T-helper 2 cell treated with Interferon-gamma antibody and Interleukin-4, amounts not matched to agents 5 μg/mL and 100 μg/mL, for 36 hours (primary cell): ENCODE measurements around the gene MAP4K4.

Source experiments
- DNase-seq: peaks from one replicate; pipeline ENCODE4 v3.0.0; 2021; ENCODE audit warnings: low spot score
- H3K27ac Mint-ChIP-seq: one replicate; pipeline ENCODE4 v1.8.0; 2021; ENCODE audit warnings: mild to moderate bottlenecking, mixed read lengths
- H3K27me3 Mint-ChIP-seq: one replicate; pipeline ENCODE4 v1.8.0; 2021; ENCODE audit warnings: low read depth, mixed read lengths
- H3K36me3 Mint-ChIP-seq: one replicate; pipeline ENCODE4 v1.8.0; 2021; ENCODE audit warnings: low read depth, mixed read lengths
- H3K4me1 Mint-ChIP-seq: one replicate; pipeline ENCODE4 v1.8.0; 2021; ENCODE audit warnings: low read depth, mixed read lengths
- H3K4me3 Mint-ChIP-seq: one replicate; pipeline ENCODE4 v1.8.0; 2022; ENCODE audit warnings: mild to moderate bottlenecking, moderate library complexity, mixed read lengths
- H3K9me3 Mint-ChIP-seq: one replicate; pipeline ENCODE4 v1.8.0; 2021; ENCODE audit warnings: mixed read lengths

MAP4K4 gene

DNA sequence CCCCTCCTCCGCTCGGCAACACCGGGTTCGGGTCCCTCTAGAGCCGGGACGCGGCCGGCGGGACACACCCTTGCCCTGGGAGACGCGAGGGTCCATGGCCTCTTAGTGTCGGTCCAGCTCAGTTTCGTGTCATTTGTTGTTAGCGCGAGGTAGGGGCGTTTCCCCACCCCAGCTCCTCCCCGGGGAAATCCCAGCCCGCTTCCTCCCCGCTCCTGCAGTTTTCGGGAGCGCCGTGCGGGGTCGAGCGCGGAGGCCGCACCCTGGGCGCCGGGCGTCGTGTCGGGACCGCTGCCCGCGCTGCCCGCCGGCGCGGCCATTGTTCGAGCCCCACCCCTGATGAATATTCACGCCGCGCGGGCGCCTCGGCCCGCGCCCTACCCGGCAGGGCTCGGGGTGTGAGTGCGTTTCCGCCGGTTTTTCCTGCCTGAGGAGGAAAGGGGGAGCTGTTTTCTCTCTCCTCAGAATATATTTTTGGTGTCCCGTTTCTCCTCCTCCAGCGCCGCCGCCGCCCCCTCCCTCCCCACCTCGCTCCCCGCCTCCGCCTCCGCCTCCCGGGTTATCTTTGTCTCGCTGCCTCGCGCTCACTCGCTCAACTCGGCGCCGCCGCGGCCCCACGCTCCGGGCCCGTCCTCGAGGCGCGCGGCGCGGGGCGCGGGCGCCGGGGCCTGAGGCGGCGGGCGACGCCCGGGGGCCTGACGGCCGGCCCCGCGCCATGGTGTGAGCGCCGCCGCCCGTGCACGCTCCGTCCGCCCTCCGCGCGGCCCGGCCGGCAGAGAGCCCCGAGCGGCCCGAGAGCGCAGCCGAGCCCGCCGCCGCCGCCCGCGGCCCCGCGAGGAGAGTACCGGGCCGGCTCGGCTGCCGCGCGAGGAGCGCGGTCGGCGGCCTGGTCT lies at the start of gene MAP4K4:
Gene MAP4K4, plus strand, starts transcription at position 584 of the 890 bp plus-strand sequence. CDS start 374 bp downstream, outside the sequence.
- Mint-ChIP-seq H3K27ac (peak within 1 kb of the TSS; percentile 86), H3K27me3 (no peaks in the 10 kb centered on the region), H3K4me1 (peaks cover 15% of the 10 kb centered on the region), H3K9me3 (peaks cover 4% of the 10 kb centered on the region), H3K4me3 (peak within 1 kb of the TSS; percentile 89), H3K36me3 (peaks cover 13% of the 10 kb centered on the region)
- peak; percentile 69 for DNase-seq

DNA sequence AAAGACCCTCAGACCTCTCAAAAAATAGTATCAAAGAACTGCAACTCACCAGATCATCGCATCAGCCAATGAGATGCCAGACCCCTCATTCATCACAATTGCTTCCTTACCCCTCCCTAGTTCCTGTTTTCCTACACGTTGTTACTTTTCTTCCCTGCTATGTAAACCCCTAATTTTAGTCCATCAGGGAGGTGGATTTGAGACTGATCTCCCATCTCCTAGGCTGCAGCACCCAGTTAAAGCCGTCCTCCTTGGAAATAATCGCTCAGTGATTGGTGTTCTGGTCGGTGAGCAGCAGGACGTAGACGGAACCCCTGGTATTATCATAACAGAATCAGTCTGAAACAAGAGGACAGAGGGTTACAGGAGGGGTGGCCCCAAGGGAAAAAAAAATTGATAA lies 44.0 kb upstream of the MAP4K4 start:
- Mint-ChIP-seq H3K27ac (no peak overlapping the region), H3K4me3 (no peak overlapping the region), H3K9me3 (peaks cover 4% of the 10 kb centered on the region), H3K36me3 (peaks cover 4% of the 10 kb centered on the region), H3K27me3 (no peaks in the 10 kb centered on the region), H3K4me1 (peaks cover 10% of the 10 kb centered on the region)
- no peak for DNase-seq

DNA sequence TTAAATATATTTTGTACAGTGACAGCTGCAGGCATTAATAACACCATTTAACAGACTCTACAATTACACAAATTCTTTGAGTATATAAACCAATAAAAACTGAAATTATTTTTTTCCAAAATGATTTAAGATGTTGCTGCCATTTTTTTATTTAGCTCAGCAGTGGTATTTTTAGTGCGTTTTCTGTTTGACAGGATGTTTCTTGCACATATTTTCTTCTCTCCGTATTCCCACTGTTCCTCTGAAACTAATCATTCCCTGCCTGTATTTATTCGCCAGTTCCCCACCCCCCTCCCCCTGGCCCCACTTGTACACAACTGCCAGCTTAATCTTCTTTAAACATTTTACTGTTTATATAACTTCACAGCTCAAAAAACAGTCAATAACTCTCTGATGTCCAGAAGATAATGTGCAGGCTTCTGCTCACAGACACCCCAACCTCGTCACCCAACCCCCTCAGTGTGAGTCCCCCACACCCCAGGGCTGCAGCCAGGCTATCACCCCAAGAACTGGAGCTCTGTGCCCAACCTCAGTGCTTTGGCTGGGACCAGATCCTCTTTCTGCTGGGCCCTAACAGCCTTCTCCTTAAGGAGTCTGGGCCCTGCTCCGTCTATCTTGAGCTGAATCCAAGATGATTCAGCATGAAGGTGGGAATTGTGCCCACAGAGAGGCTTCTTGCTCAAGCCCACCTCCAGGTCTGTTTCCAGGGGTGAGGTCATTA lies 41.6 kb upstream of the MAP4K4 start:
- no peak overlapping the region for H3K27ac Mint-ChIP-seq
- H3K36me3 Mint-ChIP-seq, result peaks cover 4% of the 10 kb centered on the region
- no peaks in the 10 kb centered on the region for H3K27me3 Mint-ChIP-seq
- peaks cover 10% of the 10 kb centered on the region for H3K4me1 Mint-ChIP-seq
- no peak overlapping the region for H3K4me3 Mint-ChIP-seq
- DNase-seq, result no peak
- H3K9me3 Mint-ChIP-seq, result peaks cover 4% of the 10 kb centered on the region

DNA sequence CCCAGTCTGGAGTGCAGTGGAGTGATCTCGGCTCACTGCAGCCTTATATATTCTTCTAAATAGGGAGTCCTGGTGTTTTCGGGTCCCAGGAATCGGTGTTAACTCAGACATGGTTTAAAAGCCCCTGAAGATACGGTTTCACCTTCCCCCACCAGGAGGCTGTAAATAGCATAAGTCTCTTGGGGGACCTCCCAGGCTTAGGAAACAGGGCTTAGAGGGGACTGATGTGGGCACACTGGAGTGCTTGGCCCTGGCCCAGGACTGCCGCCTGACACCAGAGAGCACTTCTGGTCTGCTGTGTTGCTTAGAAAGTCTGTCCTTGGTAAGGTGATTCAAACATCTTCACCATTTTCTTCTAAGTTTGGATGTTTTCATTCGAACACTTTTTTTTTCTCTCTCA lies 39.7 kb upstream of the MAP4K4 start:
- H3K36me3 Mint-ChIP-seq, result no peaks in the 10 kb centered on the region
- DNase-seq, result no peak
- peaks cover under 1% of the 10 kb centered on the region for H3K4me1 Mint-ChIP-seq
- no peak overlapping the region for H3K27ac Mint-ChIP-seq
- H3K4me3 Mint-ChIP-seq, result no peak overlapping the region
- no peaks in the 10 kb centered on the region for H3K27me3 Mint-ChIP-seq
- peaks cover 4% of the 10 kb centered on the region for H3K9me3 Mint-ChIP-seq

DNA sequence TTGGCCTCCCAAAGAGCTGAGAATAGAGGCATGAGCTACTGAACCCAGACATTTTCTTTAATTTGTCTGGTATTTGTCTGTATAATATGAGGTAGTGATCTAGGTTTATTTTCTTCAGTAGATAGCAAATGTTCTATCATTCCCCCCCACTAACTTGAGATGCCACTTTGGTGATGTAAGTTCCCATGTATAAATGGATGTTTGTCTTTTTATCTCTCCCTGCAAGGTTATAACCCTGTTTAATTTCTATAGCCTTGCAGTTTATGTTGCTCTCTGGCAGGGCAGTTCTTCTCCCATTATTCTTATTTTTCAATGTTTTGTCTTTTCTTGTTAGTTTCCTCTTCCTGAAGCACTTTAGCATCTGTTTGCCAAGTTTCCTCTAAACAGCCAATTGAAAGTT lies 39.1 kb upstream of the MAP4K4 start:
- no peak for DNase-seq
- H3K4me1 Mint-ChIP-seq, result no peaks in the 10 kb centered on the region

DNA sequence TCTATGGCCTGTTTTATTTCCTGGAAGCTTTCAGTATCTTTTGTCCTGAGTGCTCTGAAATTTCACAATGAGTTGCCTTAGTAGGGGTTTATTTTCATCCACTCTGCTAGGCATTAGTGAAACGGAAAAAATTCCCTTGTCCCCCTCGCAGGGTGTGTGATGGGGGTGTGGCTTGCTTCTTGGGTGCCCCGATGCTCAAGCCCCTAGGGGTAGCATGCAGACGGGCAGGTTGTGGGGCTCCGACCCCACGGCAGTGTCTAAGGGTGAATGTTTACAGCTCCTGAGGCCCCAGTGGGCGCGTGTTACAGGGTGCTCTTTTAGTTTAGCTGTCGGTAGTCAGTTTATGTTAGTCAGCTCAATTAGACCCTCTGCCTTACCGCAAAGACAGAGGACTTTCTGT lies 32.2 kb upstream of the MAP4K4 start:
- Mint-ChIP-seq H3K4me1 (no peaks in the 10 kb centered on the region), H3K27ac (no peak overlapping the region), H3K36me3 (no peaks in the 10 kb centered on the region), H3K4me3 (no peak overlapping the region), H3K9me3 (peaks cover 1% of the 10 kb centered on the region), H3K27me3 (no peaks in the 10 kb centered on the region)
- DNase-seq, result no peak

More for the DNA sequence above, 39.1 kb upstream of the MAP4K4 start:
- no peak overlapping the region for H3K4me3 Mint-ChIP-seq
- H3K27me3 Mint-ChIP-seq, result no peaks in the 10 kb centered on the region
- no peak overlapping the region for H3K27ac Mint-ChIP-seq
- no peaks in the 10 kb centered on the region for H3K36me3 Mint-ChIP-seq
- peaks cover 3% of the 10 kb centered on the region for H3K9me3 Mint-ChIP-seq

DNA sequence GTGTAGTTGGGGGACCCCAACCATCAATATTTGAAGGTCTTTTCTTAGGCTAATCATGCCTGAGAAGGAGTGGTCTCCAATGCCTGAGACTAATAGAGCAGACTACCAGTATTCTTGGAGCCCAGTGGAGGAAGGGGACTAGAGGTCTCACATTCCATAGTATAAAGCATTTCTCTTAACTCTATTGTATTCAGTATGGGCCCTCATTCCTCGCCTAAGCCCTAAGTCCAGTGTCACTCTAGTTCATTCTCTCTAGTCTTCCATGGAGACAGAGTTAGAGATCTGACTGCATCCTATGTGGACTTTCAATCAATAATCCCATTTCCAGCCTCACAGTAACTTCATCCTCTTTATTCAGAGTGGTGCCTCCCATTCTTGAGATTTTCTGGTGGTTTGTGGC lies 29.7 kb upstream of the MAP4K4 start:
- H3K36me3 Mint-ChIP-seq, result peaks cover 9% of the 10 kb centered on the region
- H3K9me3 Mint-ChIP-seq, result peaks cover 15% of the 10 kb centered on the region
- peaks cover 3% of the 10 kb centered on the region for H3K4me1 Mint-ChIP-seq
- H3K27me3 Mint-ChIP-seq, result no peaks in the 10 kb centered on the region
- DNase-seq, result no peak
- H3K4me3 Mint-ChIP-seq, result no peak overlapping the region
- H3K27ac Mint-ChIP-seq, result no peak overlapping the region

DNA sequence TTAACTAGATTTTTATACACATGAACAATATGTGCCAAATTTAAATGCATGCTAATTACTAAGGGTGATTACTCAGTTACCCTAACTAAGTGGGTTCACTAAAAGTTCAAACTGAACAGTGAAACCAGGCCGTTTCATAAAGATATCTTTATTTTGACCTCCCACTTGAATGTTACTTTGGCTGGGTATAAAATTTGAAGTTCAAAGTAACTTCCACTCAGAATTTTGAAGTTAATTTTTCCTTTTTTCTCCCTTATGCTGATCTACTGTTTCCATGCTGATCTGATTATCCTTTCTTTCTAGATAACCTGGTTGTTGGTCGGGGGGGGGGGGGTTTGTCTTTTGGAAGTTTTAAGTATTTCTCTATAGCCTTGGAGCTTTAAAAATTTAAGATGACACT lies 25.5 kb upstream of the MAP4K4 start:
- no peak overlapping the region for H3K27ac Mint-ChIP-seq
- peaks cover 6% of the 10 kb centered on the region for H3K4me1 Mint-ChIP-seq
- peaks cover 25% of the 10 kb centered on the region for H3K9me3 Mint-ChIP-seq
- no peak for DNase-seq
- H3K36me3 Mint-ChIP-seq, result peaks cover 12% of the 10 kb centered on the region
- H3K4me3 Mint-ChIP-seq, result no peak overlapping the region
- H3K27me3 Mint-ChIP-seq, result no peaks in the 10 kb centered on the region

DNA sequence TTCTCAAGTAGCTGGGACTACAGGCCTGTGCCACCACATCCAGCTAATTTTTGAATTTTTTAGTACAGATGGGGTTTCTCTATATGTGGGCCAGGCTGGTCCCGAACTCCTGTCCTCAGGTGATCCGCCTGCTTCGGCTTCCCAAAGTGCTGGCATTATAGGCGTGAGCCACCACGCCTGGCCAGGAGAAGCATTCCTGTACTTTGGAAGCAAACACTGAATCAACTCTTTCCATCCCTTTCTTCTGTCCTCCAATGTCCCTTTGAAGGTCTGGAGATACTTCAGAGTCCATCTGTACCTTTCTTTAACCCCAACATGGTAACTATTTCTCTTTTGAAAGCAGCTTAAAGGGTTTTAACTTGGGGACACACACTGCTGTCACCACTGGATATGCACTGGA lies 23.6 kb upstream of the MAP4K4 start:
- H3K27ac Mint-ChIP-seq, result no peak overlapping the region
- peaks cover 12% of the 10 kb centered on the region for H3K36me3 Mint-ChIP-seq
- peaks cover 6% of the 10 kb centered on the region for H3K4me1 Mint-ChIP-seq
- no peak overlapping the region for H3K4me3 Mint-ChIP-seq
- H3K27me3 Mint-ChIP-seq, result no peaks in the 10 kb centered on the region
- peaks cover 28% of the 10 kb centered on the region for H3K9me3 Mint-ChIP-seq
- DNase-seq, result no peak

DNA sequence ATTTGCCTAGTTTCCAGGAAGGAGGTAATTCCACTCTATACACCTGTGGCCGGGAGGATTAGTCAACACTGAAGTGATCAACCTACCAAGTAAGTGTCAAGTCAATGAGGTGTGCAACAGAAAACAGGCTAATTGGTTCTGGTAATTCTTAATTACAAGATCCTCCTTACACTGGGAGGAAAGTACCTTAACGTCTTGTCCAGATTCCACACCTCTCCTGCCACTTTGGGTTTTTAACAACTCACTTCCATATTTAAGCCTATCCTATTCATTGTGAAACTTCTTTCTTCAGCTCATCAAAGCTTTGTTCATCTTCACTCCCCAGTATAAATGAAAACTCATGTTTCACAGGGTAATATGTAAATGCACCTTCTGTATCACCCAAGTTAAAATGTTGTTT lies 22.0 kb upstream of the MAP4K4 start:
- Mint-ChIP-seq H3K36me3 (peaks cover 10% of the 10 kb centered on the region), H3K9me3 (peaks cover 25% of the 10 kb centered on the region), H3K27ac (no peak overlapping the region), H3K4me1 (peaks cover 6% of the 10 kb centered on the region), H3K27me3 (no peaks in the 10 kb centered on the region), H3K4me3 (no peak overlapping the region)
- no peak for DNase-seq

DNA sequence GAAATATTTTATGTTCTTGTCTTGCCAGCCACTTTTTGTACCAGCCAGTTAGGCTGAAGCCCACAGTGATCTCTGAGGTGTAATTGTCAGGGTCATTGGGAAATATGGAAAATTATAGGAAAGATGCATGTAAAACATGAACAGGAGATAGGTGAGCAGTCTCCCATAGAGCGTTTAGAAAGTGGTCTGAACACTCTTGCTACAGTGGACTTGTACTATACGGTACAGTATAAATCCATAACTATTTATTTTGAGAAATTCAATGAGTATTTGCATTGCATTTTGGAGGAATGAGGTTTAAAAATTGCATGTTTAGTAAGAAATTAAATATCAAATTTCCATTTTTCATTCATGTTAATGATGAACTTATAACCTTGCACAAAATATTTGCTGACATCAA lies 20.8 kb upstream of the MAP4K4 start:
- peaks cover 22% of the 10 kb centered on the region for H3K9me3 Mint-ChIP-seq
- no peak overlapping the region for H3K27ac Mint-ChIP-seq

DNA sequence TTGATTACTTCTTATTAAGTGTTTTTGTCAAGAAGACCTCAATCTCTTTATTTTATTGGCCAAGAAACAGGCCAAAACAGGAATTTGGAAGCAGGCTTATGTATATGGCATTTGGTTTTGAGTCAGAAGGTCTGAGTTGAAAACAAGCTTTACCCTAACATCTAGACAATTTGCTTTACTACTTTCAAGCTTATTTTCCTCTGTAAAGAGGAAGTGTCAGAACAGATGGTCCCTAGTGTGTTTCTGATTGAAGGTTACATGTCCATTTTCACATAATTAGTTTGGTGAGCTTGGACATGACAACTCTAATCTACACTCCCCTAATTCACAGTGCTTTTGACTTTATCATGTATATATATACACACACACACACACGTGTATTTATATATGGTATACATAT lies 19.8 kb upstream of the MAP4K4 start:
- Mint-ChIP-seq H3K4me1 (peaks cover 3% of the 10 kb centered on the region), H3K27ac (no peak overlapping the region), H3K9me3 (peaks cover 13% of the 10 kb centered on the region), H3K36me3 (peaks cover 3% of the 10 kb centered on the region), H3K4me3 (no peak overlapping the region), H3K27me3 (no peaks in the 10 kb centered on the region)
- no peak for DNase-seq

More for the DNA sequence above, 20.8 kb upstream of the MAP4K4 start:
- H3K4me1 Mint-ChIP-seq, result peaks cover 4% of the 10 kb centered on the region
- DNase-seq, result no peak
- H3K4me3 Mint-ChIP-seq, result no peak overlapping the region
- peaks cover 7% of the 10 kb centered on the region for H3K36me3 Mint-ChIP-seq
- no peaks in the 10 kb centered on the region for H3K27me3 Mint-ChIP-seq

DNA sequence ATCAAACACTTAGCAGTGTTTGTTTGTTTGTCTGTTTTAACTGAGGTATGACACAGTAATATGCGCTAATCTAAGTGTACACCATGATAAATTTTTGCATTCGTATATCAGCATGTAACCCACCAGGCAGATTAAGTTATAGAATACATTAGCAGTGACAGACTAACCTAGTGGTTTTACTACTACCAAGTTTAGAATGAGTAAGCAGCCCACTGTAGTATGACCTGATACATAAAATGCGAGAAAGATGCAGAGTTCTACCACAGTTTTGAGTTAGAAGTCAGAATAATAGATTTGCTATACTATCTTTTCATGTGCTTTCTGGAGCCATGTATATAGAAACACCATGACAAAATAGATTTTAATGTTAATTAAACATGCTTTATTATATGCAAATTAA lies 19.1 kb upstream of the MAP4K4 start:
- no peak for DNase-seq
- Mint-ChIP-seq H3K4me3 (no peak overlapping the region), H3K4me1 (peaks cover 3% of the 10 kb centered on the region), H3K36me3 (peaks cover 3% of the 10 kb centered on the region), H3K27ac (no peak overlapping the region), H3K27me3 (no peaks in the 10 kb centered on the region), H3K9me3 (peaks cover 13% of the 10 kb centered on the region)

DNA sequence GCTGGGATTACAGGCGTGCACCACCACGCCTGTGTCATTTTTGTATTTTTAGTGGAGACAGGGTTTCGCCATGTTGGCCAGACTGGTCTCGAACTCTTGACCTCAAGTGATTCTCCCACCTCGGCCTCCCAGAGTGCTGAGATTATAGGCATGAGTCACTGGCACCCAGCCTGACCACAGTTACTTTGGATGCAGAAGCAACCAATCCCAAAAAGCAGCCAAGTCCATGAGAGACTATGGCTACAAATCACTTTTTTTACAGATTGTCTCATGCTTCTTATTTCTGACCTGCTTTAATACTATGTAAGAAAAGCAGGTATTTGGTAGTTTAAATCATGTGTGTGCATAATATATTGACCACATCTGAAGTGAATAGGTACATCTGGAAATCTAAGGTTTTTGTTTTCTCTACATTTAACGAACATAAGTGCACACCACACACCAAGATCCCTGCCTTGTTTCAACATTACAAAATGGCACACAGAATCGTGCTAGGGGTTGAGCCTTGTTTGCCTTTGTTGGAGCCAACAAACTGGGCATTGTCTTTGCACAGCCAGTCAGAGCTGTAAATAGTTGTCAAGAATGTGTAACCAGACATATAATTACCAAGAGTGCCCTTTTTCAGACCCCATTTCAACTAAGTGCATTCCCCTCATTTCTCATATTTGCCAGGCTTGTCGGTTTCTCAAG lies 18.3 kb upstream of the MAP4K4 start:
- no peak overlapping the region for H3K4me3 Mint-ChIP-seq
- H3K27me3 Mint-ChIP-seq, result no peaks in the 10 kb centered on the region
- H3K27ac Mint-ChIP-seq, result no peak overlapping the region
- peaks cover 3% of the 10 kb centered on the region for H3K4me1 Mint-ChIP-seq
- H3K36me3 Mint-ChIP-seq, result peaks cover 3% of the 10 kb centered on the region
- H3K9me3 Mint-ChIP-seq, result peaks cover 11% of the 10 kb centered on the region
- DNase-seq, result no peak
